Fibroblast of skin of abdomen (primary cell): ENCODE measurements around the gene ITGA8.

ENCODE experiments used
- DNase-seq: peaks from one replicate; pipeline ENCODE4 v3.0.0-alpha.2; 2013

ITGA8 gene

DNA sequence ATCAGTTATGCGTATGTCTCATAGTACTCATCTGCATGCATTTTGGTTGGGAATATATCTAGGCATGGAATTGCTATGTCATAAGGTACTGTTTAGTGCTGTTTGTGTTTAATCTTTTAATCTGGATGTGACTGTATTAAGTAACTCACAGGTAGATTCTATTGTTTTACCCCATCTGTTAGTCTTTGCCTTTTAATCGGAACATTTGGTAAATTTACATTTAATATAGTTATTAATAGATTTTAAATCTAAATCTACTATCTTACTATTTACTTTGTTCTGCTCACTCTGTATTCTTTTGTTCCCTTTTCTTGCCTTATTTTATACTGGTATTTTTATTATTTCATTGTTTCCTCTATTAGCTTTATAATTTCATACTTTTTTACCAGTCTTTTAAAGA is 10.6 kb upstream of the ITGA8 start:
- no peak for DNase-seq

DNA sequence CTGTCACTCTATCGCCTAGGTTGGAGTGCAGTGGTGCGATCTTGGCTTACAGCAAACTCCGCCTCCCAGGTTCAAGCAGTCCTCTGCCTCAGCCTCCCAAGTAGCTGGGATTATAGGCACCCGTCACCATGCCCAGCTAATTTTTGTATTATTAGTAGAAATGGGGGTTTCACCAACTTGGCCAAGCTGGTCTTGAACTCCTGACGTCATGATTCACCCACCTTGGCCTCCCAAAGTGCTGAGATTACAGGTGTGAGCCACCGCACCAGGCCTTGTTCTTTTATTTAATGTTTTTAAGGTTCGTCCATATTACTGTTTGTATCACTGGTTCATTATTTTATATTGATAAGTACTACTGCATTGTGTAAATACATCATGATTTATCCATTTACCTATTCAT is 10.2 kb upstream of the ITGA8 start:
- no peak for DNase-seq

DNA sequence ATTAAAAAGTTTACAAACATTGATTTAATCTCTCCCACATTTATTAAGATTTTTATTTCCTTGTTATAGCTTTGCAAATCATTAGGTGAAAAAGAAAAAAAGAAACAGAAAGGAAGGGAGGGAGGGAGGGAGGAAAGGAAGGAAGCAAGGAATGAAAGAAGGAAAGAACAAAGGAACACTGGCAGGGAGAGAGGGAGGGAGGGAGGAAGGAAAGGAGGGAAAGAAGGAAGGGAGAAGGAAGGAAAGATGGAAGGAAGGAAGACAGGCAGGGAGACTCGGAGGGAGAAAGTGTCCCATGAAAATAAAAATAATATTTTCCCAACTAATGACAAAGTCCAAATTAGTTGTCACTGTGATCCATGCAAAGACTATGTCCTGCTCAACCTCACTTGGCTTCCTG is 6.3 kb upstream of the ITGA8 start:
- DNase-seq: no peak

DNA sequence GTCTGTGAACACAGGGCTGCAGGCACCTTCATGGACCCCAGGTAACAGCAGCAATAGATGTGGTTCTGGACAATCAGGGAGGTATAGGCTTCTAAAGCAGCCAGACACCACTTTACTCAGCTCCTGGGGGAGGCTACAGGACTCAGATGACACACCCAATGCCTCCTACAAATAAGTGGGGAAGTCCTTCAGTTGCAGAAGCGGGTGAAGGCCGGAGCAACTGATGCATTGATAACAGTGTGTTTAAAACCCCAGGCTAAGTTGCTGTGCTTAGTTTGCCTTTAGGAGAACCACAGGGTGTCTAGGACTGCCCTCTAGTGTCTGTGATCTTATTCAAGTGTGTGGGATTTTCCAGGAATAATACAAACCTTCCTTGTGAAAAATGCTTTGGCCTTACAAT is 5.9 kb upstream of the ITGA8 start:
- peak; percentile 65 for DNase-seq

DNA sequence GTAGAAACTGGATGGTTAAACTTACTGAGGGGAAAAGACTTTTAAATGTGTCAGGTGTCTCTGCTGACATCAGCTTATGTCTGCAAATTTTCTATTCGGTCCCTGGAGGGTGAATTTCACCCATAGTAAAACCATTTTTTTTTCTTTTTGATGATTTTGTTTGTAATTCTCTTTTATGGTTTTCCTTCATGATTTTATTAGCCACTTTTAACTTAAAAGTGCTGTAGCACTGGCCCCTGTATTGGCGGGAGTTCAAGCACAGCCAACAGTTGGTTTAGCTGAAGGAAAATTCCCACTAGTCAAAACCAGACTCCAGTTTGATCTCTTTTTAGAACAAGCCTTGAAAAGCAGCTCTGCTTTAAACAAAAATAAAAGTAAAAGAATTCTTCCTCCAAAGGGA is 5.0 kb upstream of the ITGA8 start:
- DNase-seq: no peak

DNA sequence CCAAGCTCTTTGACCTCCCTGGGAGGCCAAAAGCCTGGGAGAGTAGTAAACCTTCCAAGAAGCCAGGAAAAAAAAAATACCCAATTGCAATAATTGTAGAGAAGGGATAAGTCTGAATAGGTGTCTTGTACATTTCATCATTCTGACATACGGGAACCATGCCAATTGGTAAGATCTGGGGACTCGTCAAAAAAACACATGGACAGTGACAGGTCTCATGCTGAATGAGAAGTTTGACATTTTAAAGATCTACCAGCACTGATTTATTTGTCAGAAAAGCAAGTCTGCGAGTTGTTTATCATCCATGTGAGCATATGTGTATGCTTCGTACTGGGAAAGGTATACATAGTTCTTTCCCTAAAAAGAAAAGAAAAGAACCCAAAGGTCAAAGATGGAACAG is 4.1 kb upstream of the ITGA8 start:
- DNase-seq: no peak

DNA sequence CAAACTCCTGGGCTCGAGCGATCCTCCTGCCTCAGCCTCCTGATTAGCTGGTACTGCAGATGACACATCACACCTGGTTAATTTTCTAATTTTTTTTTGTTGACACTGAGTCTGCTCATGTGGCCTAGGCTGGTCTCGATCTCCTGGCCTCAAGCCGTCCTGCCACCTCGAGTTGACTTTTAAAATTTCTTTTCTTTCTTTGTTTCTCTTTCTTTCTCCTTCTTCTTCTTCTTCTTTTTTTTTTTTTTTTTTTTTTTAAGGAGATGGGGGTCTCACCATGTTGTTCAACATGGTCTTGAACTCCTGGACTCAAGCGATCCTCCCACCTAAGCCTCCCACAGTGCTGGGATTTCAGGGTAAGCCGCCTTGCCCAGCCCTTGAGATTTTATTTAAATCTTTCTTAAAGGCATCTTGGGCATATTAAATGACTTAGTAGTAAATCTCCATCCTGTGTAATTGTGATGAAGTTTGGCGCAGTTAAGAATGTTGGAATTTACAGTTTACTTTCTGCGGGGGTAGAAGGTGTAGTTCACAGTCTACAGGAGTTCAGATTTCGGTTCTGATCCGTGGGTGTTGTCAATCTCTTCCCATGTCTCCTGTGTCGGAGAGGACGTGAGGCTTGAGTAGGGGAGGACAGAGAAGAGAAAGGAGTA is 1.0 kb upstream of the ITGA8 start:
- no peak for DNase-seq

DNA sequence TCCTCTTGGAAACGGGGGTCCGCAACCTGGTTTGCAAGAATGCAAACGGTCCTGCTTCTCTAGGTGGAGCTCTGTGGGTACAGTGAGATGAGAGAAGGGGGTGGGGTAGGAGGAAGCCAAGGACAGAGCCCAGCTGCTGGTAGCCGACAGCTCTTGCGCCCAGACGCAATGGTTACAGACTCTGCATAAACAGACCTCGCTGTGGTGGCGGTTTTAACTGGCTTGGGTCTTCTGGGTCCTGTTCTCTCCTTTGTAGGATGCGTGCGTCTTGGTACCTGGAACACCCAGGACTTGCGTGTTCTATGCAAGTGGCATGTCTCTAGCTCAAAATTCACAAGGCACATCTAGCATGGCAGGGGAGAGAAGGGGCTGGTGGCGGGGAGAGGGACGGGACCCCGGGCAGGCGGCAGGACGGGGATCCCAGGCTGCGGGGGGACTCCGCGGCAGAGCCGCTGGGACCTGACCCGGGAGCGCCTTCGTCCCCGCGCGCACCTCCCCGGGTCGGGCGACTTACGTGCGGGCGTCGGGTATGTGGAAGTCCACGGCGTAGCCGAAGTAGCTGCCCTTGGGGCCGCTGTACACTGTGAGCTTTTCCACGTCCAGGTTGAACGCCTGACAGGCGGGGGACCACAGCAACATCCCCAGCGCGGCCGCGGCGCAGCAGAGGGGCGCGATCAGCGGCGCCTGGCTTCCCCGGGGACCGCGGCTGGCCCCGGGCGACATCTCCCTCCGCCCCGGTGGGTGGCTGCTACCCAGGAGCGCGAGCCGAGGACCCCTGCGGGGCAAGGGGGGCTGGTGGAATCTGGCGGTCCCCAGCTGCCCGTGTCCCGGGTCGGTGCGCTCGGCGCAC is 448 bp downstream of the ITGA8 start:
- DNase-seq: peak; percentile 12

DNA sequence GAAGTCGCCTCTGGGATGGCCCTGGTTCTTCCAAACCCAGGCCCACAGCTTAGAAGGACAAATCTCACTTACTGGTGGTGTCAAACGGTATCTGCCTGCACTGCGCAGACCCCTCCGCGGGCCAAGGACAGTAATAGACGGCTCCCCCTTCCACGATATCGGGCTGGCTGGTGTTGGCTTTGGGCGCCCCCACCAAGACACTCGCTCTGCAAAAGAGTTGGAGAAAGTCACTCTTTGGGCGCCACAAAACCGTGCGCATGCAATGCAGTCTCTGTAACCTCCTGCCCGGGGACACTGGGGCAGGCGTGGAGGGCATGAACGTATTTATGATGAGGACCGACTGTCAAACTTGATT is 1.1 kb downstream of the ITGA8 start:
- DNase-seq: no peak

DNA sequence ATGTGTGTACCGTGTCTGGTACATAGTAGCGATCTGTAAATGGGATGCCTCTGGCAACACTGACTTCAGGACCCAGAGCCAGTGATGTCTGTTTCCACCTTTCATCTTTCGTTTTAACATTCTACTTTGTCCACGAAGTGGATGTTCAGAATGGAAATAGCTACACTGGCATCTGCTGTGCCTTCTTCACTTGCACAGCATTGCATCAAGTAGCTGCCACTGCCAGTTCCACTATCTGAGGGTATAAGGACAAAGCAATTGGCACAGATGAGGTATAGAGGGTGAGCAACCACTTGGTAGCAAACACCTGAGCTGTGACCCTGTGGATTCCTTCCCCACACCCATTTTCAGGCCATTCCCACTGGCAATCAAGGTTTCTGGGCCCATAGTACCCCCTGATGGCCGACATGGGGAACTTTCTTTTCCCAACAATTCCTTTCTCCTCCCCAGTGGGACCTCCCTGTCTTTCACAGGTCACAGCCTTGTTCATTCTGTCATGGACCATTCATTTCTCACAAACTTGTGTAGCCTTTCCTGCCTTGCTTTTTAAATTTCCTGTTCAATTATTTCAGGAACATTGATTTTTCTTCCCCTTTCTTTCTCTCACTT is 4.0 kb downstream of the ITGA8 start:
- peak; percentile 25 for DNase-seq

DNA sequence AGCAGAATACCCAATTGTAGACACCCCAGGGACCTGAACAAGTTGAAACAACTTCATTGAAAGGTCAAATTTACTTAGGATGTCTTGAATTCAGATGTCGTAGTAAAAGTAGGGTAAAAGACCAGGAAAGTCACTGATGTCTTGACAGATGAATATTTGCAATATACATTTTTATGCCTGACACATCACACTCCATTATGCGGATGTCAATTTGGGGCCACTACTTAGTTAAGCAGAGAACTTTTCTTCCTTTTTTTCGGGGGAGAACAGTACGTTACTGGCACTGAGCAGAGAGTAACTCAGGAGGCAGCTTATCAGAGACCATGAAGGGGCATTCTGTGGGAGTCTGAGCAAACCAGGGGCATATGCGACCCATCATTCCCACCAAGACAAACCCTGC is 4.9 kb downstream of the ITGA8 start:
- DNase-seq: no peak

DNA sequence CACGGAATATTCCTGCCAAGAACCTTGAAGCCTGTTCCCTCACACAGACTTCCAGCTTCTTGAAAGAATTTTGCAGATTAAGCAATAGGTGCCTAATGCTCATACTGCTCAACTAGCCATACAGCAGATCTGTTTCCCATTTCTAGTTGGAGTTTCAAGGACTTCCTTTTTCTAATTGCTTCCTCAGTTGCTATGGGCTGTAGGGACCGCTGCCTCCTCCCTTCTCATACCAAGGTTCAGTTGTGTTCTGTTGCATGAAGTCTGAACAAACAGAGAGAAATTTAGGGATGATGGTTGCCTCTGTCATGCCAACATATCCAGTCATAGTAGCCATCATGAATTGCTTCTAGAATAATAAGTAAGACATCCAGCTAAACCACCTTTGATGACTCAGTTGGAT is 6.8 kb downstream of the ITGA8 start:
- peak; percentile 83 for DNase-seq

DNA sequence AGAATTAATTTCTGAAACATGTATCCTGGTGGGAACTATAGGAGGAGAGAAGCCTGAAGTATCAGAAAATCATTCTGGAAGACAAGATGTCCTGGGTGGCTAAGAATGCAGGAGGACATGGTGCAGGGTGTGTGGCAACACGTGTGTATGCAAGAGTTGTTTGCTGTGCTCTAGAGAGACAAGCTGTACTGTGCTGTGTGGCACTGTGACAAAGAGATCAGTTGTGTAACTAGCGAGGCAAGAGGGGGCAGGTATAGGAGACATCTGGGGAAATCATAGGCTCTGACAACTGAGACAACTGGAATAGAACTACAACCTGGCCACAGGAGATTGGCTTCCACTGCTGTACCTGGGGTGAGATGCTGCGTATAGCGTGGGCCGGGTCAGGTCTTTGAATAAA is 9.3 kb downstream of the ITGA8 start:
- DNase-seq: no peak

DNA sequence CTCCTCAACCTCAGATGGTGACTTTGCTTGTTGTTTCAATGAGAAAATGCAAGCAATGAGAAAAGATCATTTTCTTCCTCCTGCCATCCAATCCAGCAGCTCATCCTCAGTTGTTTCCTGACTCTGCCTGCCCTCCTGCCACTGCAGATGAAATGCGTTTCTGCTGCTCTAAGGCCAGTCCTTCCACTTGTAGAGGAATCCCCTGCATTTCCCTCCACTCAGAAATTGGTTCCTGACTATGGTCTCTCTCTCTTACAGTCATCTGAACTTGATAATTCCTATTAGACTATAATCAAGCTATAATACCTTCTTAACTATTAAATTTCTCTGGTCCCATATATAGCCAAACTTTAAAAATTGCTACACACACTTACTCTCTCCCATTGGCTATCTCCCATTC is 14.4 kb downstream of the ITGA8 start:
- no peak for DNase-seq

DNA sequence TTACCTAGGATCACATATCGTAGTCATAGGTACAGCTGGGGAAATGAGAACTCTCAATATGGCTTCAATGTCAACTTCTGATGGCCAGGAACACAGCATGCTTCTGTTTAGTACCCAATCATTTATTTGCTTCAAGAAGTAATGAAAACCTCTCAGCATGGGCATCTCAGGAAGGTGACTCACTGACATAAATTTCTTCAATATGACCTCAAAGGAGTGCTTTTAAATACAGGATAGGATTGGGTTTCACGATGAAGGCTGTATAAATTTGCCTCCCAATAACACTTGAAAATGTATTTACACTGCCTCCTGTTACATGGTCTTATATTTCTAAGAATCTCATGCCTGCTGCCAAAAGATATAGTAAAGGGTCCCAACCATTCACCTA is 15.1 kb downstream of the ITGA8 start:
- peak; percentile 34 for DNase-seq

DNA sequence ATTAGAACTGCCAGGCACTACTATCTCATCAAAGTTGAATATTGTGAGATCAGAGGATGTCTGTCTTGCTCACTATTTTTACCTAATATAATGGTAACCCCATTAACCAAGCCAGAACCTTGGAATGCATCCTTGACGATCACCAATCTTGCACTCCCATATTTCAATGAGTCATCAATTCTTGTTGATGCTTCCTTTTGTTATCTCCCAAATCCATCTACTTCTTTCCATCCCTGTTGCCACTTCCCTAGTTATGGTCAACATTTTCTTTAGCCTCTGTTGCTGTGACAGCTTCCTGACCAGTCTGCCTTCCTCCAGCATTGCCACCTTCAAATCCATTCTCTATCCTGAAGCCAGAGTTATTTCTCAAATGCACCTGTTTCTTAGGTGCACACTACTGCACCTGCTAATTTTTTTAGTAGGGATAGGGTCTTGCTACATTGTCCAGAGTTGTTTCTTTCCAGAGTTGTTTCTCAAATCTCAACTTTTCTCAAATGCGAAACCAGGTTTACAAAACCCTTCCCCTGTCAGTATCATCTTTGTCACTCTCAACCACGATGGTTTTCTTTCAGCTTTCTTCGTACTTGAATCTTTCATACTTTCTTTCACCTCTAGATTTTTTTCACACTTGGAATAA is 15.7 kb downstream of the ITGA8 start:
- no peak for DNase-seq

DNA sequence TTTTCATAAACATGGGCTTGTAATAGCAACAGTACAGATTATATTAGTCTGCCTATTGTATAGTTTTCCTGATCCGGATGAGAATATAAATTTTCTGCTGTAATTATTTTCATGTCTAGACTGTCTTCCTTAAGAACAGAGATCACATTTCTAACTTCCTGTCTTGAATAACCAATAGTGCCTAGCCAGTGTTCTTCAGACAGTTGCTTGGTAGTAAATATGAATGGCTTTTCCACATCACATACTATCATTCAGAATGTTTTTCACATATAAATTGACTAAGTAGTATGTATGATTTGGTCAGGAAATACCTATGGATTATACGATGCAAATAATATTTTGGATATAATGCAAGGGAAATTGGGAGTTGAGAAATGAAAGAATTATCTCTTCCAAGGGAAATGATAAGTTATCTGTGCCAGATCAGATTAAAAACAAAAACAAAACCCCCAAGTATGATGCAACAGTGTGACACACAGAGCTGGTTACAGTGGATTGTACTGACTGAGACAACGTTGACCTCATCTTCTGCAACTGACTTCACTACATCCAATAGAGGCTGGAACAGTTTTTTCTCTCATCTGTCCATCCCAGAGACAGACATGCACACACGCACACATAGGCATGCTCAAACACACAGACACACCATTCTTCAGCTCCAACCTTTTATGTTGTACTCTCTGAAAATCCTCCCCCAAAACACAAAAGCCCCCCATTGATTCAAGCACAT is 16.4 kb downstream of the ITGA8 start:
- peak; percentile 26 for DNase-seq

DNA sequence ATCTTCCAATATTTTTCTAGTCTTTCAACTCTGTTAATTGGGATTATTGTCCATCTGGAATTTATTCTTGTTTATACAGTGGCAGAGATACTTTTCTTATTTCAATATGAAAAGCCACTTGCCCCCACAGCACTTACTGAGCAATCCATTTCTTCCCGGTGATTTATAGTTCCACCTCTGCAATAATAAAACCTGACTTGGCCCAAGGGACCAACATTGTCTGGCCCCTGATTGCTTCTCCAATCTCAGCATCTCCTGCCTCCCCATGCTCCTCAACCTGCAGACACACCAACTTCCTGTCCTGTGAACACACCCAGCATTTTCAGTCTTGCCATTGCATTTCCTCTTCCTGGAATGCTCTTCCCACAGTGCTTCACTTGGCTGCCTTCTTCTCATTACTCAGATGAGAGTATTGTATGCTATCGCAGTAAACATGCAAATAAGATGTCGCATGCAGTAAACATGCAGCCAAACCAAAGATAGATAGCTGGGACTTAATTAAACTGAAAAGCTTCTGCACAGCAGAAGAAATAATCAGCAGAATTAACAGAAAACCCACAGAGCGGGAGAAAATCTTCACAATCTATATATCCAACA is 19.5 kb downstream of the ITGA8 start:
- DNase-seq: no peak

DNA sequence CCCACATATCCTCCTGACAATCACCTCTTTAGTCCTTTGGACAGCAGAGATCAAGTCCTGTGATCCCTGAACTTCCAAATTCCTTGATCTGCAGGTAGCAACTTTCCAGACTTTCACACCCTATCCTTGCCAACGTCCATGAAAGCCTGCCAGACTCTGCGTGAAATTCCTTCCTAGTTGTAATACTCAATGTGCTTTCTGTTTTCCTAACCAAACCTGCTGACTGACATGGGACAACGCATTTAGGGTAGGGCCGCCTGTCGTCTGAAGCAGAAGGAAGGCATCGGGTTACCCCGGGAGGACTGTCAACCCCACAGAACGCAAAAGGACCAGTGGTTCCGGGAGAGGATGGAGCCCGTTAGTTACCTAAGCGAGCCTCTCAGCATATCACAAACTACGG is 23.9 kb downstream of the ITGA8 start:
- no peak for DNase-seq

DNA sequence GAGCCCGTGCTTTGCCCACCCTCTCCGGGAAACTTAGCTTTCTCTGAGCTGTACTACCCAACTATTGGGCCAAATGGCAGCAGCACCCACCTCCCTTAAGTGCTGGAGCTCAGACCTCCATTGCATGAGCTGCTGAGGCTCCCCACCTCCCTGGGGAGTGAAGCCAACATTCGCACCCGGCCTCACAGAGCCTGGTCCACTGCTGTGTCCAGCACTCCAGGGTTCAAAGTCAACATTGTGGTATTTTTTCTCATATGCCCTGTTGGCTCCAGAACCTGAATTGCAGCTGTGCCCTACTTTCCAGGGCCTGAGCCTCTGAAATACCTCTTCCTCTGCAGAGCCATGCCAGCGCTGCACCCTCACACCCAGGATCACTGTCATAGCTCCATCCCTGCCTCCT is 29.7 kb downstream of the ITGA8 start:
- DNase-seq: no peak

DNA sequence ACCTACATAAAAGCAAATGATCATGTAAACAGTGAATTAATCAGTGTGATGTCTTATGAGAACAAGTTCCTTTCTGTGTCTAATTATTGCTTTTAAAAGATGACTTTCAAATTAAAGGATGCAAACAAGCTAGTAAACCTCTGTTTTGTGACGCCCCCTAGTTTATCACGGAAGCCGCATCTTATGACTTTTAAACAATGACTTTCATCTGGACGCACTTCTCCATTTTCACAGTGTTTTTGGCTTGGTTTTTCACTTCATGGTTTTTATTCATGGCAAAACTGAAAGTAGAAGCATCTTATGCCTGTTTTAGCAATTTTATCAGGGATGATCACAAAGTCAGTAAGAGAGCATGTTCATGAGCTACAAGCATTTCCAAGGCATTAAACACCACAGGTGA is 35.0 kb downstream of the ITGA8 start:
- DNase-seq: no peak

DNA sequence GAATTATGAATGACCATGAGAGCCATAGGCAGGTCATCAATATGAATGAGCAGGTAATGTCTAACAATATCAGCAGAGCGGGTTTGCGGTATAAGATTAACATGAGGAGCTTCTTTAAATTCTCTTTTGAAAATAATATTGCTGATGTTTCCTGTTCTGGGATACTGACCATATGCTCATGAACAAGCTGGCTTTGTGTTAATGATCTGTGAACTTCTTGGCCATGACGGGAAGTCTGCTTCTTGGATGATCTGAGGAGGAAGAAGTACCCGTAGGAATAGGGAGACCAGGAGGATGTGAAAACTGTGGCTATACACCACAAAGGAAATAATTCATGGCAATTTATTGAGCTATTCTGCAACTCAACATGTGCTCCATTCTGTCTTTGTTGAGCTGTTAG is 38.6 kb downstream of the ITGA8 start:
- DNase-seq: no peak

DNA sequence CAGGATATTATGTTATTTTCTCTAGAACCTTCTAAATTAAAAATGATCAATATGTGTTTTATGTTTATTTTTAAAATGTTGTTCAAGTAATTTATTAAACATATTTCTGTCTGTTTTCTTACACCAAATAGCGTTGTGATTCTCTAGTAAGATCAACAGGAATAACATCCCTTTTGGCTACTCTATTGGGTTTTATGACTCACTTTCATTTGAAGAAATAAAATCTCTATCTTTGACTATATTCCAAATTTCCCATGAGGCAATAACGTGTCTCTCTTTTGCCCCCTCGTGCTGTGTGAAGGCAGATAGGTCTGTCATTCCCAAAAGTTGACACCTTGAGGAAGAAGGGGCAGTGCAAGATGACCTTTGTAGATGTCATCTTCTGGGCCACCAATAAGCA is 40.9 kb downstream of the ITGA8 start:
- DNase-seq: no peak
